Endothelial cell of umbilical vein (primary cell): ENCODE measurements around the gene SCNN1B. TPM values are rescaled to one million over a fixed set of nuclear protein-coding genes. Genes with fewer than 3 reads are reported as not detected.

Experiments
- BruUV-seq: library from RNA; stranded (reverse); fragments of 400-500 nt; replicated peaks from 2 replicates; lab custom pipeline; 2021; lab: Mats Ljungman, UMichigan
- CTCF ChIA-PET: fragments of 300-600, 350-600 bp; sonication (Branson Sonifier 250); formaldehyde crosslinking; loops from one replicate; lab custom pipeline; 2021; ENCODE audit warnings: antibody characterized with exemption, inconsistent platforms; lab: Charles Lee
- POLR2A ChIA-PET: fragments of 300-600, 350-600 bp; sonication (Branson Sonifier 250); formaldehyde crosslinking; loops from one replicate; lab custom pipeline; 2021; ENCODE audit warnings: antibody characterized with exemption, inconsistent platforms; lab: Charles Lee
- DNase-seq: peaks from one replicate; pipeline ENCODE4 v3.0.0-alpha.2; 2011; ENCODE audit warnings: low read depth, low spot score
- FAIRE-seq: peaks from 2 replicates; lab custom pipeline; 2011; peaks lifted over from hg19 to GRCh38; lab: Jason Lieb, UNC
- H2AFZ ChIP-seq: 2 replicates; pipeline ENCODE4 v1.6.0; 2012; ENCODE audit warnings: low read depth, low read length, control low read depth, inconsistent platforms
- H3K27ac ChIP-seq: 2 replicates; pipeline ENCODE4 v1.5.1; 2011; ENCODE audit warnings: low read depth, mild to moderate bottlenecking, control low read depth, low read length, moderate library complexity; ENCODE audit not compliant: insufficient read depth
- H3K27me3 ChIP-seq, 2 experiments: 2 replicates each; pipeline versions ENCODE4 v1.6.0 to v1.6.1; 2011; ENCODE audit warnings: low read length in 2 of 2, mixed read lengths in 1 of 2; ENCODE audit not compliant: control insufficient read depth in 2 of 2, insufficient read depth in 2 of 2
- H3K36me3 ChIP-seq, 2 experiments: 2 replicates in 1 of 2; 3 replicates in 1 of 2; pipeline ENCODE4 v1.5.1; 2011; ENCODE audit warnings: low read length in 2 of 2, mild to moderate bottlenecking in 1 of 2, moderate library complexity in 1 of 2; ENCODE audit not compliant: control insufficient read depth in 2 of 2, insufficient read depth in 2 of 2; ENCODE audit errors: extremely low read depth in 1 of 2
- H3K4me1 ChIP-seq: 3 replicates; pipeline ENCODE4 v1.5.1; 2011; ENCODE audit warnings: mild to moderate bottlenecking, low read length; ENCODE audit not compliant: control insufficient read depth, insufficient read depth; ENCODE audit errors: extremely low read depth
- H3K4me2 ChIP-seq: 2 replicates; pipeline ENCODE4 v1.6.1; 2011; ENCODE audit warnings: low read length, control low read depth, mixed read lengths; ENCODE audit not compliant: insufficient read depth
- H3K4me3 ChIP-seq, 3 experiments: fragments of 200-600 bp in 1 of 3; sonication (generic), shearing (Covaris generic) in 1 of 3; replicated peaks in 1 of 3; 2 replicates each; pipeline ENCODE4 v1.5.1; 2011 to 2016; ENCODE audit warnings: control low read depth in 3 of 3, low read length in 3 of 3, mild to moderate bottlenecking in 2 of 3, inconsistent platforms in 1 of 3, low read depth in 1 of 3, moderate library complexity in 1 of 3; ENCODE audit not compliant: insufficient read depth in 1 of 3
- H3K79me2 ChIP-seq: 2 replicates; pipeline ENCODE4 v1.6.0; 2012; ENCODE audit warnings: low read length, inconsistent platforms; ENCODE audit not compliant: control insufficient read depth, insufficient read depth
- H3K9ac ChIP-seq: replicated peaks from 2 replicates; pipeline ENCODE3; 2011; ENCODE audit warnings: low read length, control low read depth; ENCODE audit not compliant: insufficient read depth; ENCODE audit errors: extremely low read depth
- H3K9me1 ChIP-seq: replicated peaks from 3 replicates; pipeline ENCODE4 v1.6.0; 2011; ENCODE audit warnings: mild to moderate bottlenecking, low read length; ENCODE audit not compliant: control insufficient read depth, insufficient read depth; ENCODE audit errors: extremely low read depth
- H3K9me3 ChIP-seq: replicated peaks from 2 replicates; pipeline ENCODE4 v1.5.1; 2012; ENCODE audit warnings: low read length, inconsistent platforms; ENCODE audit not compliant: control insufficient read depth, insufficient read depth
- H4K20me1 ChIP-seq: replicated peaks from 2 replicates; pipeline ENCODE3; 2011; ENCODE audit warnings: mild to moderate bottlenecking, low read length; ENCODE audit not compliant: control insufficient read depth, insufficient read depth; ENCODE audit errors: extremely low read depth
- CTCF ChIP-seq, 2 donors: IDR thresholded peaks; 1 replicate in 1 of 2; 2 replicates in 1 of 2; pipeline ENCODE4 v1.5.1; 2011; ENCODE audit warnings: low read length in 2 of 2, mild to moderate bottlenecking in 2 of 2, moderate library complexity in 2 of 2, control low read depth in 1 of 2, inconsistent platforms in 1 of 2, low read depth in 1 of 2; ENCODE audit not compliant: insufficient read depth in 1 of 2; ENCODE audit errors: extremely low read depth in 1 of 2
- EZH2 ChIP-seq: IDR thresholded peaks from 2 replicates; pipeline ENCODE4 v1.6.1; 2012; ENCODE audit warnings: borderline replicate concordance, low read depth, mild to moderate bottlenecking, moderate library complexity, low read length, inconsistent platforms; ENCODE audit not compliant: severe bottlenecking
- dilution Hi-C: fragments of 300-500 bp; cut with MboI; formaldehyde crosslinking; loops from one replicate; pipeline ENCODE4 v1.15.0; 2019; ENCODE audit warnings: low sequenced_read_pairs; ENCODE audit not compliant: extremely low pct_ligation_motif_present
- intact Hi-C: fragments of 100-400 bp; cut with micrococcal nuclease; formaldehyde crosslinking; loops from one replicate; pipeline ENCODE4 v1.10.0; 2022
- polyA plus RNA-seq, 4 experiments: library from polyadenylated mRNA; depleted of rRNA in 3 of 4; stranded (reverse) in 3 of 4; unstranded in 1 of 4; fragments of >200 nt; gene quantifications; 2 replicates each; pipeline versions ENCODE4 v1.2.1 to v1.2.3, GENCODE V29; 2011 to 2012; ENCODE audit warnings: missing spikeins in 1 of 4
- total RNA-seq: library from RNA; stranded (reverse); gene quantifications from 2 replicates; pipeline ENCODE4 v1.2.3, GENCODE V29; 2021

SCNN1B gene
- total and polyA plus RNA-seq, 2 donors (not counting 3 experiments of a cell fraction or from before 2014, with no cell fraction given): not detected

- ChIA-PET POLR2A (no interaction called here), CTCF (no interaction called here)
- no peaks in the 10 kb centered on the region for H3K36me3 ChIP-seq
Measured at GRCh38 chr16:23301251-23302044, 654 bp upstream of the SCNN1B start.

More at GRCh38 chr16:23301251-23302044, 654 bp upstream of the SCNN1B start:
- Histone ChIP-seq H3K79me2 (no peaks in the 10 kb centered on the region), H3K9ac (no peak overlapping the region), H2AFZ (no peak overlapping the region), H3K27me3 (peaks cover 19 to 20% of the 10 kb centered on the region in 2 experiments), H3K9me1 (no peaks in the 10 kb centered on the region), H3K4me1 (no peaks in the 10 kb centered on the region), H3K4me3 (no peak overlapping the region), H3K4me2 (no peak overlapping the region), H4K20me1 (no peaks in the 10 kb centered on the region), H3K9me3 (no peaks in the 10 kb centered on the region), H3K27ac (no peak overlapping the region)
- TF ChIP-seq EZH2 (peak; percentile 12), CTCF (IDR thresholded peaks at IDR 0.05; ENCODE audit: extremely low read depth in 1 of 2, insufficient read depth in 1 of 2, low read depth in 1 of 2, low read length in 2 of 2) (no peak)
- intact Hi-C loops: no loop called here
- BruUV-seq: no TSS peak
- FAIRE-seq: no peak
- no peak for DNase-seq
- dilution Hi-C loops: no loop called here
